ENCODE results near the gene PAM16. TPM values are rescaled to one million over a fixed set of nuclear protein-coding genes. Genes with fewer than 3 reads are reported as not detected.

The PAM16 gene
- total and polyA plus RNA-seq, 4 donors, result 14.0 to 70.5 (median 29.6) TPM

GRCh38 chr16:4360538-4361021 lies 9.5 kb upstream of the PAM16 start:
- TF ChIP-seq FOXA1 (IDR thresholded peaks at IDR 0.05) (no peak), HNF4A (conservative IDR thresholded peaks at IDR 0.05) (no peak), RAD21 (IDR thresholded peaks at IDR 0.05) (no peak), REST (IDR thresholded peaks at IDR 0.05) (no peak), YY1 (IDR thresholded peaks at IDR 0.05) (no peak), ZBTB33 (IDR thresholded peaks at IDR 0.05) (no peak), NR2F2 (IDR thresholded peaks at IDR 0.05) (no peak), TAF1 (conservative IDR thresholded peaks at IDR 0.05) (no peak), GABPA (IDR thresholded peaks at IDR 0.05 in 1 of 2, conservative IDR thresholded peaks at IDR 0.05 in 1 of 2) (no peak), SP1 (IDR thresholded peaks at IDR 0.05) (no peak), EGR1 (IDR thresholded peaks at IDR 0.05; ENCODE audit: low read depth in 2 of 2) (no peak), RXRA (IDR thresholded peaks at IDR 0.05) (no peak), JUND (IDR thresholded peaks at IDR 0.05) (no peak), HNF4G (IDR thresholded peaks at IDR 0.05) (no peak), FOXA2 (IDR thresholded peaks at IDR 0.05) (no peak)
- TF ChIP-seq, protein P1, sequence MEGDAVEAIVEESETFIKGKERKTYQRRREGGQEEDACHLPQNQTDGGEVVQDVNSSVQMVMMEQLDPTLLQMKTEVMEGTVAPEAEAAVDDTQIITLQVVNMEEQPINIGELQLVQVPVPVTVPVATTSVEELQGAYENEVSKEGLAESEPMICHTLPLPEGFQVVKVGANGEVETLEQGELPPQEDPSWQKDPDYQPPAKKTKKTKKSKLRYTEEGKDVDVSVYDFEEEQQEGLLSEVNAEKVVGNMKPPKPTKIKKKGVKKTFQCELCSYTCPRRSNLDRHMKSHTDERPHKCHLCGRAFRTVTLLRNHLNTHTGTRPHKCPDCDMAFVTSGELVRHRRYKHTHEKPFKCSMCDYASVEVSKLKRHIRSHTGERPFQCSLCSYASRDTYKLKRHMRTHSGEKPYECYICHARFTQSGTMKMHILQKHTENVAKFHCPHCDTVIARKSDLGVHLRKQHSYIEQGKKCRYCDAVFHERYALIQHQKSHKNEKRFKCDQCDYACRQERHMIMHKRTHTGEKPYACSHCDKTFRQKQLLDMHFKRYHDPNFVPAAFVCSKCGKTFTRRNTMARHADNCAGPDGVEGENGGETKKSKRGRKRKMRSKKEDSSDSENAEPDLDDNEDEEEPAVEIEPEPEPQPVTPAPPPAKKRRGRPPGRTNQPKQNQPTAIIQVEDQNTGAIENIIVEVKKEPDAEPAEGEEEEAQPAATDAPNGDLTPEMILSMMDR (IDR thresholded peaks at IDR 0.05; ENCODE audit: low read depth, low read length, missing input control), result no peak
- TF ChIP-seq, protein P2, sequence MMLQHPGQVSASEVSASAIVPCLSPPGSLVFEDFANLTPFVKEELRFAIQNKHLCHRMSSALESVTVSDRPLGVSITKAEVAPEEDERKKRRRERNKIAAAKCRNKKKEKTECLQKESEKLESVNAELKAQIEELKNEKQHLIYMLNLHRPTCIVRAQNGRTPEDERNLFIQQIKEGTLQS (IDR thresholded peaks at IDR 0.05), result no peak
- TF ChIP-seq, protein P3, sequence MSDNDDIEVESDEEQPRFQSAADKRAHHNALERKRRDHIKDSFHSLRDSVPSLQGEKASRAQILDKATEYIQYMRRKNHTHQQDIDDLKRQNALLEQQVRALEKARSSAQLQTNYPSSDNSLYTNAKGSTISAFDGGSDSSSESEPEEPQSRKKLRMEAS (IDR thresholded peaks at IDR 0.05), result no peak
- DNase-seq (ENCODE audit: low spot score), result no peak
- H3K9me3 ChIP-seq (ENCODE audit: control insufficient read depth in 4 of 4, low read length in 3 of 4), result no peaks in the 10 kb centered on the region
- H3K27me3 ChIP-seq (ENCODE audit: control insufficient read depth in 4 of 4, insufficient read depth in 4 of 4, low read length in 3 of 4), result no peaks in the 10 kb centered on the region
- H3K27ac ChIP-seq (ENCODE audit: low read depth in 1 of 2, low read length in 2 of 2), result no peak overlapping the region
- peaks cover 0 to 9% (median 6%) of the 10 kb centered on the region in 4 donors for H3K36me3 ChIP-seq (ENCODE audit: control insufficient read depth in 4 of 4, insufficient read depth in 3 of 4, low read depth in 1 of 4, low read length in 3 of 4)
- no peak overlapping the region for H3K9ac ChIP-seq (ENCODE audit: low read depth in 1 of 2, low read length in 2 of 2)
- 87% methylated on average over 11 of the region's 11 CpGs for whole genome bisulfite sequencing
- H3K4me1 ChIP-seq (ENCODE audit: control insufficient read depth in 4 of 4, insufficient read depth in 4 of 4, low read length in 3 of 4), result peaks cover 0 to 4% (median 1%) of the 10 kb centered on the region in 4 donors
- H3K4me3 ChIP-seq (ENCODE audit: low read depth in 1 of 3, low read length in 3 of 3), result no peak overlapping the region
